KG1 (cell line): Measurements from ENCODE around the gene TCF4.

ENCODE experiments used
- DNase-seq: peaks from one replicate; lab custom pipeline; 2025; lab: John Stamatoyannopoulos, UW

The TCF4 gene

GRCh38 chr18:55384551-55385275, 203.3 kb downstream of the TCF4 start:
- no peak for DNase-seq

GRCh38 chr18:55384115-55384514, 203.9 kb downstream of the TCF4 start:
- no peak for DNase-seq

DNA sequence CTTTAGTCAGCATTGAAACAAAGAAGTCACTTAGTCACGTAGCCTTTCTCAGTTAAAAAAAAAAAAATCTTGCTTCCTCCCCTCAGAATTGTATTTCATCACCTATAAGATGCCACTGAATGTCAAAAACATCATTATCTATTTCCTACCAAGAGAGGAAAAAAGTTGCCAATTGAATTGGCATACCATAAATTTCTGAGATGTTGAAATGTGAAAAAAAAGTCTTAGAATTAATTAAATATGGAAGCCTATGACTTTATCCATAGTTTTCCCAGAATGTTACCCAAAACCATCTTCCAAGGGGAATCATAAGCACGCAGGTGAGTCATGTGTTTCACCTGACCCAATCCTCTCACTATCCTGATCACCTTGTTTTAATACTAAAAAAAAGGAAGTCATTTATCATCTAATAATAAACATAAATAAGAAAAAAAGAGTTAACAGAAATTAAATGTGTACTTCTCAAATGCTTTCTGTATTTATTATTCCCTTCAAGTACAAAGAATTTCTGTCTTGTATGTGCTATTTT, 205.7 kb downstream of the TCF4 start:
- no peak for DNase-seq

GRCh38 chr18:55381277-55381676, 206.7 kb downstream of the TCF4 start:
- no peak for DNase-seq

- DNase-seq = no peak
Measured at GRCh38 chr18:55380589-55380988, 207.4 kb downstream of the TCF4 start.

DNA sequence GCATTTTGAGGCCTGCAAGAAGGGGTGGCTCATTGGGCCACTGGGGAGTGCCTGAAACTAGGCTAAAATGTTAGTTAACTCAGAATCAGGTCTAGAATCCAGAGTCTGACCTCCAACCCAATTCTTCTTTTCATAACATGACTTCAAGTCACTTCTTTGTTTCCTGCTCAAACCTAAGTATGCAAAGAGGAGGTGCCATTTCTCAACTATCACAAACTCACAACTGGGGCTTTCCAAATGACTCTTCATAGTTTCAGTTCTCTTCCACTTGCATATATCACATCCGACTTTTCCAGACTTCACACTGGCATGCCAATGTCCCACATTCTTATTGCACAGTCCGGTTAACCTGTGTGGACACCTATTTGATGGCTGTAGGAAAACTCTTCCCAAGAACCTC, 211.6 kb downstream of the TCF4 start:
- DNase-seq = no peak

DNA sequence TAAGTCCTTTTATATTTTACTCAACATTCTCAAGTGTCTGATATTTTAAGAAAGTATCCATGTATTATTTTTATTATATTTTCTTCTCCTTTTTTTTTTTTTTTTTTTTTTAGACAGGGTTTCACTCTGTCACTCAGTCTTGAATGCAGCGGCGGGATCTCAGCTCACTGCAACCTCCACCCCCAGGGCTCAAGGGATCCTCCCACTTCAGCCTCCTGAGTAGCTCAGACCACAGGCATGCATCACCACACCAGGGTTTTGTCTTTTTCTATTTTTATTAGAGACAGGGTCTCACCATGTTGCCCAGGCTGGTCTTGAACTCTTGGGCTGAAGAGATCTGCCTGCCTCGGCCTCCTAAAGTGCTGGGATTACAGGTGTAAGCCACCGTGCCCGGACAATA, 212.1 kb downstream of the TCF4 start:
- no peak for DNase-seq

DNA sequence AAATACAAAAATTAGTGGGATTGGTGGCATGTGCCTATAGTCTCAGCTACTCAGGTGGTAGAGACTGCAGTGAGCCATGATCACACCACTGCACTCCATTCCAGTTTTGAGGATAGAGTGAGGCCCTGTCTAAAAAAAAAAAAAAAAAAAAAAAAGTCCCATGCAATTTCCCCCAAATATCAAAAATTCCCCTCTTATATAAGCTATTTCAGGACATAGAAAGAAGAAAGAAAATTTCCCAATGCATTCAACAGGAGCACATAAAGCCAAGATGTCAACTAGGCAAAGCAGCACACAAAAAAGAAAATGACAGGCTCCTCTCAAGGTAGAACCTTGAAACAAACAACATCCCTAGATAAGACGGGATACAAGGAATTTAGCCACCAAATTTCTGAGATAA, 213.3 kb downstream of the TCF4 start:
- DNase-seq = no peak

DNA sequence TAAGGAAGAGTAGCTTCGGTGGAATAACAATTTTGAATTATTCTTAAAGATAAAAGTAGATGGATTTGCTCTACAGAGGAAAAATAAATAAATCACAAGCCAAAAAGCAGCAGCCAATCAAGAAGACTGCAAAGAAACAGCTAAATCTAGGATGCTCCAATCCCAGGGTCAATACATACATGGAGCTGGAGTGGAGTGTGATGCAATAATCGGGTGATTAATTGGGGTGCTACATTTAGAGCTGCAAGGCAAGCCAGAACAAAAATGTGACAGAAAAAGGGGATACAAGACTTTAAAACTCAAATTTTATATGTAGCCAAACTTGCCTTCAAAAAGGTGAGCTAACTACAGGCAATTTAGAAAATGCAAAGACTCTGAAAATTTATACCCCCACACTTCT, 215.8 kb downstream of the TCF4 start:
- no peak for DNase-seq

DNA sequence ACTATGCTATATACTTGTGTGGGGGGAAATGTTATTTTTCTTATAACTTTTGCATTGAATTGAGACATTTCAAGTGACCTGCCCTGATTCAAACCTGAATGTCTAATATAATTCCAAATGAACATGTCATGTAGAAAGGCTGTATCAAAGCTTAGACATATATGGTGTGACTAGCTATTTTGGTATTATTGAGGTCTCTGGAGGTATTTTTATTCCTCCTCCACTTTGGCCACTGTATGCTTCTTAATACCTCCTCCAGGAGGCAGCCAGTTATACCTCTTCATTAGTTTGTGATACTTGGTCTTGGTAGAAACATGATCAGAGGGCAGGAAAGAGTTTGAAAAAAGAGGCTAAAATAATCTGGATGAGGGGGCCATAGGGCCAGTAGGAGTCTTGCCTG, 217.1 kb downstream of the TCF4 start:
- no peak for DNase-seq

- DNase-seq = no peak
Measured at GRCh38 chr18:55369346-55369745, 218.6 kb downstream of the TCF4 start.

- DNase-seq = no peak
Measured at GRCh38 chr18:55365342-55365741, 222.7 kb downstream of the TCF4 start.

- DNase-seq = no peak
Measured at GRCh38 chr18:55362303-55362702, 225.7 kb downstream of the TCF4 start.

DNA sequence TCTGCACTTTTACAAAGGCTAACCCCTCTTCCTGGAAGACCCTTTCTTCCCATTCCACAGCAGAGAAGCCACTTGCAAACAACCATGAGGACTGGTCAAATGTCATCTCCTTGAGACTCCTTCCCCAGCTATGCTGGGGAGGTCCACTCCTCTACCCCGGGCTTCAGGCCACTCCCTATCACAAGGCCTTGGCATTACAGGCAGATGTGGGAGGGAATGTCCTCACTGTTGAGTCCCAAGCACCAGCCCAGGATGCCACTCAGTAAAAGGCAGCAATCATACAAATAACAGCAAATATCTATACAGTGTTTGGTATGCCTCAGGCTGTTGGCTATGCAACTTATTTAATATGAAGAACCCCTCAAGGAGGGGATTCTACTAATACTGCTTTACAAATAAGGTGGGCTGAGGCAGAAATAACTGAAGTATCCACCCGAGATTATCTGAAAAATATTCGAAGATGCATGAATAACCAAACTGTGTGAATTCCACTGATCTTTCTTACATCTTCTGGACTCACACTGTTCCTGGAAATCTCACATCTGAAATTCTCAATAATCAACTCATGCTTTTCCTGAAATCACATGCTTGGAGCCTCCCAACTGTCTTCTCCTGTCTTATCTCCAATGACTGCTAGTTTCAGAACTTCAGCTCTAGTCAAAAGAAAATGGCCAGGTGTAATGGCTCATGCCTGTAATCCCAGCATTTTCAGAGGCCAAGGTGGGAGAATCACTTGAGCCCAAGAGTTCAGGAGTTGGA, 226.3 kb downstream of the TCF4 start:
- no peak for DNase-seq

DNA sequence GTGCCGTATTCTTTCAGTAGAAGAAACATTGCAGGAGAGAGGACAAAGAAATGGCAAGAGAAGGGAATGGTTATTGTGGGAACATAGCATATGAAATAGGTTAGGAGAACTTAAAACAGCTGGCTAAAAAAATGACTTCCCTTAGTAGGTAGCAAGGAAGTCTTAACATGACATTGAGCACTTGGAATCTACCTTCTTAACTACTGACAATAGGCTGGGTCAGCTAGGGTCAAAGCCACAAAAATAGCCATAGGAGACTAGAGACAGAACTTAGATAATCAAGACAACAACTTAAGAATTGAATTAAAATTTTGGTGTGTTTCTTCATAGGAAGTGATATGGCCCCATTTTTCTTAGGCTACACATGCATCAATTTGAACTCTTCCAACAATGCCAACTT, 227.9 kb downstream of the TCF4 start:
- DNase-seq = no peak

DNA sequence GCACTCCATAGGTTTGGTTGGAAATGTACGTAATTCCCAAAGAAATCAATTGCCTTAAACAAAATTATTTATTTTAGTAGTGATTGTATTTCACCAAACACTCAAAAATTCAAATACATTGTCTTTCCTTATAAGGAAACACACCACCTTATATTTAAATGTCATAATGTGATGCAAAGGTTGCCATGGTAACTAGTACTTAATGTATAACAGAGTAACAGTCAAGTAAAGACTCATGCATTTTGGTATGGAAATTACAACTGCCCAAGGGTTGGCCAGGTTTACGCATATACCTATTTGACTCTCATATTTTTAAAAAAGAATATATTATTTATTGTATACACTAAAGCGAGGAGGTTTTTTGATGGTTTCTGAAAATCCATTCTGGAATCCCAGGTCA, 231.2 kb downstream of the TCF4 start:
- DNase-seq = no peak

DNA sequence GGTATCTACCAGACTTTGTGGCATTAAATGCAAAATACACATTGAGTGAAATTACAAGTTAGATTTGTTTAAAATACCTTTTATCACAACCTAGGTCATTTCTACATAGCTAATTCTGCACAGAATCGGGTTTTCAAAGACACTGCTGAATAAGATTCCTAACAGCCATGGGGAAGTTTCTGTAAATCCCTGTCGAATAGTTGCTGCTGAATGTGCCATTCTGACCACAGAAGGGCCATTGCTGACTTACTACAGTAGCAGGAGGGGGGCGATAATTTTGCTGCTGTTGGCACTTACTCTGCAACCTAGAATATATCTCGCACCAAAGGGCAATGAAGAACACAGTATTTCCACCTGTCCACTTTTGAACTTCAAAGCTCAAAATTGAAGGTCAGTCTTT, 232.8 kb downstream of the TCF4 start:
- no peak for DNase-seq

DNA sequence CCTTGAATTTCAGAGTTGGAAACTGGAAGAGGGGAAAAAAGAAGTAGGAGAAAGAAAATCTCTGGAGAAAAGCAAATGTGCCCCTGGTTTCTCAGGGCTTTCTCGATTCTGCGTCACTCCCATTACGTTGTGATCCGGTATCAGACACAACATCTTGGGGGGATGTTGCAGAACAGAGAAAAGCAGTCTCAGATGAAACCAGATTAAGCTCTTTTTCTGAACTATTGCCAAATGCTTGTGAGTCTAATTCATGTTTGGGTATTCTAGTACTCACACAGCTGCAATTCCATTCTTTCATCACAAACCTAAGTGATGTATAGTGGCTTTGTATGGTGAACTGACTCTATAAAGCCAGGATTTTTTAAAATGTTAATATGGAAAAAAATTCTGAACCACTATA, 233.2 kb downstream of the TCF4 start:
- no peak for DNase-seq

DNA sequence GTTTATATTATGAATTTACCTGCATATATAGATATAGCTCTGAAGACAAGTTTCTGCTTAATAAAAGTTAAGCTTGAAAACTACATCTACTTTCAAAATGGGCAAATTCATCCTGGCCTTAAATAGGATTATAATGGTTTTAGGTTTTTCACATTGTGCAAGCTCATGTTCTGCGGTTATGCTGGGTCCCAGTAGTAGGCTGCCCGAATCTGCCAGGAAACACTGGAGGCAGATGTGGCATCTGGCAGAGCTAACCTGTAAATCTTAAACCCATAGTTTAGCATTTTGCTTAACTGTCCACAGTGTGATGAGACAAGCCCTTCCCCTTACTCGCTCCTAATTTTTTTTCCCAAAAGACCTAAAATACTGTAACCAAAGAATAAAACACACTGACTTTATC, 234.2 kb downstream of the TCF4 start:
- peak; percentile 53 for DNase-seq

DNA sequence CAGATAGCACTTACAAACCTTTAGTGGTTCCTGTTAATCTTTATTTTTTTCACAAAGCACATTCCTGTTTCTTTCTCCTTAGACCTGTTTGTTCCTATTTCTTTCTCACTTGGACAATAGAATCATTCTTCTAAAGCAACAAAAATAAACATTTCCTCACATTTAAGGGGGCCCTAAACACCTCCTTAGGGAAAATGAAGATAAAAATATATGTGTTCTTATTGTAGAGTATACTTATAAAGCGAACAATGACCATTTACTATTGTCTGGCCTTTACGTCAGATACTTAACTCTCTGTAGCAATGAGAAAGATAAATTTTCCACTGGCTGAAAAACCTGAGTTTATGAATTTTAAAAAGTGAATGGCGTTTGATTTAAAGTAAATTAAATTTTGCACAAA, 234.6 kb downstream of the TCF4 start:
- no peak for DNase-seq

DNA sequence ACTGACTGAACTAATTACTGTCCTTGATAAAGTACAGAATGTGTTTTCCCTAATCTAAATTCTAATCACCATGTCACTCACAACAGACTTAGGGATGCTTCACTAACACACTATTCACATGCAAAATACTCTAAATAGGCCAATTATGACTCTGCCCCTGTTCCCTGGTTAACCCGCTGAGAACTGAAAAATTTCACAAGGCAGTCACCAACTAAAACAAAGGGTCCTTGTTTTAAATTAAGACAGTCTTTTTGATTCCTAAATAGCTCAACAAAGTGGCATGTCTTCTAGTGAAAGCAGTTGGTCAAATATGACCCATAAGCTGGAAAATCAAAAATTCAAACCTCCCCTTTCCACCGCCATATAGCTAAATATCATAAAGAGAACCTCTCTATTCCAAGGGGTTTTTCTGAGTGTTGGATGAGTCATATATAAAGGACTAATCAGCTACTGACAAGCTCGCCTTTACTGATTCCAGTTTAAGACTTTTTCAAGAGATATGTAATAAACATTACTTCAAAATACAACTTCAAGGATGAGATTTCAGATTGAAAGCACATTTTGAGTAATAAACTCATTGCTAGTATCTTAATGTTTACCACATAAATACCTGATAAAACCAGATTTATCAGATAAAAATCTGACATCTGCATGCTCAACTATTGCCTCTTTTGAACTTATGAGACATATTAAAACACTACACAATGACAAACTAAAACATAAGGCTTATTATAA, 235.8 kb downstream of the TCF4 start:
- no peak for DNase-seq

GRCh38 chr18:55351241-55351691, 236.7 kb downstream of the TCF4 start:
- no peak for DNase-seq

DNA sequence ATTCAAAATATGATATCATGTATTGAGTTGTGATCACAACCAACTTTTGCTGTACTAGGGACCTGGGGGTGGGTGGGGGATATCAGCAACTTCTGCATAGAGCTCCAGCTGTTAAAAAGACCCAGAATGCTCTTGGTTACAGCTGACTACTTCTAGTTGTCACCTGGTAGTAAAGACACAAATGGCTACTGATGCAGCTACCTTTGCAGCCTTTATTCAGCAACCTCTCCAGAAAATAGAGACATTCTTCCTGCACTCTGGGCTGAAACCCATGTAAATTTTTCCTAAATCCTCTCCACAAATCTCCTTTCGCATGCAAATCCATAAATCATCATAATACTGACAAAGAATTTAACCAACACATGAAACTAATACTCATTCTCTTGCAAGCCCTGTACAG, 238.3 kb downstream of the TCF4 start:
- DNase-seq = no peak
